Testis (tissue), 3 donors: ENCODE results near the gene ESYT2. TPM values are rescaled to one million over a fixed set of nuclear protein-coding genes. Genes with fewer than 3 reads are reported as not detected.

Source experiments
- DNase-seq: peaks from one replicate; pipeline ENCODE4 v3.0.0-alpha.2; 2019
- H3K27ac ChIP-seq, 2 donors: fragments of 200-600 bp; sonication (generic); one replicate each; pipeline ENCODE4 v1.5.1; 2019
- H3K27me3 ChIP-seq: fragments of 200-600 bp; sonication (generic); one replicate; pipeline ENCODE4 v1.5.1; 2019
- H3K36me3 ChIP-seq: fragments of 200-600 bp; sonication (generic); one replicate; pipeline ENCODE4 v1.5.1; 2017; ENCODE audit warnings: low read depth; ENCODE audit errors: missing control alignments
- H3K4me1 ChIP-seq: fragments of 200-600 bp; sonication (generic); one replicate; pipeline ENCODE4 v1.5.1; 2019
- H3K4me3 ChIP-seq, 2 donors: fragments of 200-600 bp; sonication (generic); one replicate each; pipeline ENCODE4 v1.5.1; 2017 to 2019
- H3K9me3 ChIP-seq: fragments of 200-600 bp; sonication (generic); one replicate; pipeline ENCODE4 v1.5.1; 2017
- CTCF ChIP-seq, 3 experiments: fragments of 450-650 bp in 2 of 3; fragments of 200-600 bp in 1 of 3; sonication (generic) in 1 of 3; IDR thresholded peaks; one replicate each; pipeline ENCODE4 v1.5.1; 2016 to 2019; ENCODE audit warnings: antibody characterized with exemption in 3 of 3, mild to moderate bottlenecking in 2 of 3, moderate library complexity in 1 of 3
- POLR2A ChIP-seq: fragments of 450-650 bp; IDR thresholded peaks from one replicate; pipeline ENCODE4 v1.6.1; 2017; ENCODE audit warnings: antibody characterized with exemption, mild to moderate bottlenecking, moderate library complexity
- WGBS, 2 donors: methylation state at CpG; one replicate each; pipeline ENCODE4 v1.1.5; 2018; 5-methylcytosine and 5-hydroxymethylcytosine counted together
- intact Hi-C: fragments of 100-400 bp; cut with DNase I; formaldehyde crosslinking; loops from one replicate; pipeline ENCODE4 v1.15.1; 2023; ENCODE audit warnings: low total_unique reads
- polyA plus RNA-seq: library from polyadenylated mRNA; stranded (reverse); fragments of 350-450 nt; fragmentation: Illumina TruSeq; extraction: RNeasy Lipid Tissue Mini Kit (QIAGEN cat#74804); gene quantifications from one replicate; pipeline ENCODE4 v1.2.3, GENCODE V29; 2014; ENCODE audit warnings: low read depth, low replicate concordance; ENCODE audit not compliant: insufficient read depth
- total RNA-seq, 2 donors: library from RNA; depleted of rRNA; stranded (reverse); fragments of >200 nt; gene quantifications; one replicate each; pipeline ENCODE4 v1.2.3, GENCODE V29; 2016

Gene ESYT2
- total and polyA plus RNA-seq, 3 donors from 2014 or later, result 53.9 to 73.1 (median 61.1) TPM

DNA sequence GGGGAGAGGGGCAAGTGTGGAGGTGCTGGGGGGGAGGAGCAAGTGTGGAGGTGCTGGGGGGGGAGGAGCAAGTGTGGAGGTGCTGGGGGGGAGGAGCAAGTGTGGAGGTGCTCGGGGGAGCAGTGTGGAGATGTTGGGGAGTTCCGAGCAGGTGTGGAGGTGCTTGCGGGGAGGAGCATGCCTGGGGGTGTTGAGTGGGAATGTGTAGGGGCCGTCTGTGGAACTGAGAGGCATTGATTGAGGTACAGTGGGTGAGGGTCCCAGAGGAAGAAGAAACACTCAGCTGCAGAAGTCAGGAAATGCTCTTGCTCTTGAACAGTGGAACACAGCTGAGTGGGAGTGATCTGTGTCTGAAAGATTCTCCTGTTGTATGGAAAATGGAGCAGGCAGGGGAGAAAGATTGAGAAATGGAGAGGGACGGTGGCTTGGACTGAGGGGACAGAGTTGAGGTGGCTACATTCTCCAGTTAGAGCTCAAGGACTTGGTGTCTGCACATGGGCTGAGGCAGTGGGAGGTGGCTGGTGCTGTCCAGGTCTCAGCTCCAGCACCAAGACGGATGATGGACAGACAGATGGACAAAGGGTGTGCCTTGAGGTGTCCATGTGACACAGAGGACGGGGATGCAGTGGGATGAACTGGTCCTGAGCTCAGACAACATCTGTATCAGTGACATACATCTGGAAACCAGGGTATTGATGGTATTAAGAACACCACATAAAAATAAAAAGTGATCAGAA, 99.5 kb downstream of the ESYT2 start:
- H3K36me3 ChIP-seq, result no peaks in the 10 kb centered on the region
- DNase-seq, result no peak
- TF ChIP-seq CTCF (IDR thresholded peaks at IDR 0.05) (no peak), POLR2A (no peak)
- no peak overlapping the region for H3K4me3 ChIP-seq
- no peak overlapping the region for H3K27ac ChIP-seq
- 80 to 86% methylated on average over 7 of the region's 7 CpGs for WGBS, 2 donors
- H3K9me3 ChIP-seq, result no peaks in the 10 kb centered on the region
- no peaks in the 10 kb centered on the region for H3K4me1 ChIP-seq
- H3K27me3 ChIP-seq, result no peaks in the 10 kb centered on the region
- intact Hi-C loops, result no loop called here

DNA sequence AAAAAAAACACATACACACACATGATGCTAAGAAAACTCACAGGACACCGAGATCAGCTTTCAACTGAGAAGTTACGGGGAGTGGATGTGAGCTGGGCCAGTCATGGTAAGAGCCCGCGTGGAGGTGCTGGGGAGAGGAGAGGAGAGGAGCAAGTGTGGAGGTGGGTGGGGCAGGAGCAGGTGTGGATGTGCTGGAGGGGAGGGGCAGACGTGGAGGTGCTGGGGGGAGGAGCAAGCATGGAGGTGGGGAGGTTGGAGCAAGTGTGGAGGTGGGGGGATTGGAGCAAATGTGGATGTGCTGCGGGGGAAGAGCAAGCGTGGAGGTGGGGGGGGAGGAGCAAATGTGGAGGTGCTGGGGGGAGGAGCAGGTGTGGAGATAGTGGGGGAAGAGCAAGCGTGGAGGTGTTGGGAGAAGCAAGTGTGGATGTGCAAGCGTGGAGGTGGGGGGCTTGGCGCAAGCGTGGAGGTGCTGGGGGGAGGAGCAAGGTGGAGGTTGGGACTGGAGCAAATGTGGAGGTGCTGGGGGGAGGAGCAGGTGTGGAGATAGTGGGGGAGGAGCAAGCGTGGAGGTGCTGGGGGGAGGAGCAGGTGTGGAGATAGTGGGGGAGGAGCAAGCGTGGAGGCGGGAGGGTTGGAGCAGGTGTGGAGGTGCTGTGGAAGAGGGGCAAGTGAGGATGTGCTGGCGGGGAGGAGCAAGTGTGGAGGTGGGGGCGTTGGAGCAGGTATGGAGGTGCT, 100.2 kb downstream of the ESYT2 start:
- no peaks in the 10 kb centered on the region for H3K9me3 ChIP-seq
- intact Hi-C loops, result no loop called here
- no peak for DNase-seq
- TF ChIP-seq CTCF (IDR thresholded peaks at IDR 0.05) (no peak), POLR2A (no peak)
- no peak overlapping the region for H3K27ac ChIP-seq
- no peak overlapping the region for H3K4me3 ChIP-seq
- no peaks in the 10 kb centered on the region for H3K27me3 ChIP-seq
- H3K36me3 ChIP-seq, result no peaks in the 10 kb centered on the region
- WGBS, 2 donors, result 82 to 84% methylated on average over 16 of the region's 16 CpGs
- H3K4me1 ChIP-seq, result no peaks in the 10 kb centered on the region

DNA sequence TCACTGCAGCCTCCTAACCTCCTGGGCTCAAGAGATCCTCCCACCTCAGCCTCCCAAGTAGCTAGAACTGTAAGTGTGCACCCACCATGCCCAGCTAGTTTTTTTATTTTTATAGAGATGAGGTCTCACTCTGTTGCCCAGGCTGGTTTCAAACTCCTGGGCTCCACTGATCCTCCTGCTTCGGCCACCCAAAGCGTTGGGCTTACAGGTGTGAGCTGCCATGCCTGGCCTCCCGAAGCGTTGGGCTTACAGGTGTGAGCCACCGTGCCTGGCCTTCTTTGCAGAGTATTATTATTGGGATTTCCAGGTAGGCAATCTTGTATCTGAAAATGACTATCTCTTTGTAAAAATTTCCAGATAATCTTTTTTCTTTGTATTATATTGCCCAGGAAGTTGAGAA, 101.6 kb downstream of the ESYT2 start:
- H3K27ac ChIP-seq, result no peak overlapping the region
- no peaks in the 10 kb centered on the region for H3K36me3 ChIP-seq
- no peaks in the 10 kb centered on the region for H3K27me3 ChIP-seq
- 96 to 98% methylated on average over 5 of the region's 5 CpGs for WGBS, 2 donors
- intact Hi-C loops, result no loop called here
- no peaks in the 10 kb centered on the region for H3K4me1 ChIP-seq
- no peak overlapping the region for H3K4me3 ChIP-seq
- DNase-seq, result no peak
- no peak for TF ChIP-seq POLR2A
- TF ChIP-seq CTCF (IDR thresholded peaks at IDR 0.05), result no peak
- H3K9me3 ChIP-seq, result no peaks in the 10 kb centered on the region

DNA sequence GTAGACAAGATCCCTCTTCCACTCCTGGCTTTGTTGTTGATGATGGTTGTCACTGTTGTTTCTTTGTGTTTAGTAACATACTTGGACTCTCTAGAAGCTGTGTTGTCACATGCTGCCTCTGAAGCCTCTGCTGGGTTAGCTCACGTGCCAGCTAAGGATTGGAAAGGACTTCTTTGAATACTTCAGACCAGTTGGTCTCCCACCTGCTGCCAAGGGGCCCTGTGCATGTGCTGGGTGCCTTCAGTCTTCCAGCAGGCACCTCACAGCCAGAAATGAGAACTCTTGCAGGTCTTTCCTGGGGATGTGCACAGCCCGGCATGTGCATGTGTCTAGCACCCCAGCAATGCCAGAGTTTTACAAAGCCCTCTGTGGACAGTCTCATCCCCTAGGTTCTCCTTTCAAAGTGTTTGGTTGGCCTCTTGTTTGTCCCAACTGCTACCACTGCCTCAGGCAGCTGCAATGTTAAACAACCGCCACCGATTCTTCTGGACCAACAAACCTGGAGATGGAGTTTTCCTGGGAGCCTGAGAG, 103.0 kb downstream of the ESYT2 start:
- H3K4me1 ChIP-seq, result no peaks in the 10 kb centered on the region
- H3K36me3 ChIP-seq, result no peaks in the 10 kb centered on the region
- no peak for TF ChIP-seq CTCF (IDR thresholded peaks at IDR 0.05)
- no peak for TF ChIP-seq POLR2A
- no peaks in the 10 kb centered on the region for H3K9me3 ChIP-seq
- intact Hi-C loops, result no loop called here
- no peak overlapping the region for H3K27ac ChIP-seq
- no peak overlapping the region for H3K4me3 ChIP-seq
- no peaks in the 10 kb centered on the region for H3K27me3 ChIP-seq
- WGBS, 2 donors, result 85 to 94% methylated on average over 3 to 4 of the region's 4 CpGs
- no peak for DNase-seq
